Subcutaneous abdominal adipose tissue (tissue), 5 donors: ENCODE measurements around the gene C19orf81.

Source experiments
- H3K27ac ChIP-seq: one replicate; pipeline ENCODE4 v1.7.0; 2013; ENCODE audit warnings: low read depth, mild to moderate bottlenecking, inconsistent platforms, low read length, moderate library complexity
- H3K27me3 ChIP-seq, 5 donors: one replicate each; pipeline ENCODE4 v1.7.0; 2013; ENCODE audit warnings: low read length in 5 of 5, inconsistent platforms in 1 of 5; ENCODE audit not compliant: control insufficient read depth in 5 of 5, insufficient read depth in 4 of 5
- H3K36me3 ChIP-seq, 5 donors: one replicate each; pipeline ENCODE4 v1.7.0; 2013; ENCODE audit warnings: low read length in 5 of 5; ENCODE audit not compliant: control insufficient read depth in 5 of 5, insufficient read depth in 5 of 5
- H3K4me1 ChIP-seq, 5 donors: one replicate each; pipeline ENCODE4 v1.7.0; 2013; ENCODE audit warnings: low read length in 5 of 5, mild to moderate bottlenecking in 3 of 5, moderate library complexity in 1 of 5; ENCODE audit not compliant: control insufficient read depth in 5 of 5, insufficient read depth in 5 of 5
- H3K4me3 ChIP-seq, 5 donors: one replicate each; pipeline ENCODE4 v1.7.0; 2013; ENCODE audit warnings: low read length in 5 of 5, low read depth in 1 of 5
- H3K9ac ChIP-seq, 5 donors: one replicate each; pipeline ENCODE4 v1.7.0; 2013; ENCODE audit warnings: low read length in 5 of 5, mild to moderate bottlenecking in 4 of 5, moderate library complexity in 3 of 5
- H3K9me3 ChIP-seq, 5 donors: one replicate each; pipeline ENCODE4 v1.7.0; 2013; ENCODE audit warnings: low read length in 5 of 5; ENCODE audit not compliant: control insufficient read depth in 5 of 5
- donor health status: healthy.
- donor health status: healthy.
- donor health status: healthy.
- donor health status: healthy.
- donor health status: healthy.

C19orf81 gene

GRCh38 chr19:50657222-50657669 lies 8.0 kb downstream of the C19orf81 start:
- Histone ChIP-seq H3K9me3 (peaks cover 0 to 14% (median 10%) of the 10 kb centered on the region in 5 donors), H3K36me3 (no peaks in the 10 kb centered on the region), H3K4me1 (peaks cover 0 to 16% (median 10%) of the 10 kb centered on the region in 5 donors), H3K27ac (no peak overlapping the region), H3K4me3 (no peak overlapping the region), H3K9ac (no peak overlapping the region), H3K27me3 (peaks cover 34 to 58% (median 42%) of the 10 kb centered on the region in 5 donors)

- H3K36me3 ChIP-seq: no peaks in the 10 kb centered on the region
- peaks cover 35 to 53% (median 39%) of the 10 kb centered on the region in 5 donors for H3K27me3 ChIP-seq
- peaks cover 0 to 16% (median 10%) of the 10 kb centered on the region in 5 donors for H3K4me1 ChIP-seq
- peaks cover 0 to 14% (median 10%) of the 10 kb centered on the region in 5 donors for H3K9me3 ChIP-seq
- H3K9ac ChIP-seq: no peak overlapping the region
- no peak overlapping the region for H3K27ac ChIP-seq
- H3K4me3 ChIP-seq: peak overlapping the region in 4 of 5 donors; percentile 47 to 63 (median 54)
Measured at GRCh38 chr19:50657712-50658440, 8.6 kb downstream of the C19orf81 start.

GRCh38 chr19:50658441-50659317 lies 9.4 kb downstream of the C19orf81 start:
- no peak overlapping the region for H3K9ac ChIP-seq
- H3K4me1 ChIP-seq: peaks cover 0 to 16% (median 10%) of the 10 kb centered on the region in 5 donors
- peaks cover 35 to 49% (median 39%) of the 10 kb centered on the region in 5 donors for H3K27me3 ChIP-seq
- H3K27ac ChIP-seq: no peak overlapping the region
- no peaks in the 10 kb centered on the region for H3K36me3 ChIP-seq
- H3K9me3 ChIP-seq: peaks cover 0 to 14% (median 10%) of the 10 kb centered on the region in 5 donors
- peak overlapping the region; percentile 39 to 63 (median 49) for H3K4me3 ChIP-seq

- H3K9ac ChIP-seq: no peak overlapping the region
- peaks cover 0 to 13% (median 10%) of the 10 kb centered on the region in 5 donors for H3K9me3 ChIP-seq
- H3K27me3 ChIP-seq: peaks cover 35 to 47% (median 39%) of the 10 kb centered on the region in 5 donors
- H3K4me3 ChIP-seq: peak overlapping the region in 3 of 5 donors; percentile 29 to 63 (median 60)
- no peak overlapping the region for H3K27ac ChIP-seq
- no peaks in the 10 kb centered on the region for H3K36me3 ChIP-seq
- peaks cover 0 to 16% (median 10%) of the 10 kb centered on the region in 5 donors for H3K4me1 ChIP-seq
Measured at GRCh38 chr19:50659318-50660087, 10.3 kb downstream of the C19orf81 start.

- Histone ChIP-seq H3K27ac (no peak overlapping the region), H3K4me3 (no peak overlapping the region), H3K36me3 (no peaks in the 10 kb centered on the region), H3K9me3 (peaks cover 0 to 8% (median 6%) of the 10 kb centered on the region in 5 donors), H3K4me1 (peaks cover 0 to 16% (median 10%) of the 10 kb centered on the region in 5 donors), H3K9ac (no peak overlapping the region), H3K27me3 (peaks cover 31 to 51% (median 39%) of the 10 kb centered on the region in 5 donors)
Measured at GRCh38 chr19:50660088-50660366, 10.8 kb downstream of the C19orf81 start.

GRCh38 chr19:50661023-50661422 lies 11.8 kb downstream of the C19orf81 start:
- Histone ChIP-seq H3K9me3 (peaks cover 0 to 2% (median 0%) of the 10 kb centered on the region in 5 donors), H3K36me3 (no peaks in the 10 kb centered on the region), H3K27ac (no peak overlapping the region), H3K4me1 (peaks cover 0 to 16% (median 10%) of the 10 kb centered on the region in 5 donors), H3K9ac (no peak overlapping the region), H3K4me3 (no peak overlapping the region), H3K27me3 (peaks cover 27 to 50% (median 39%) of the 10 kb centered on the region in 5 donors)

GRCh38 chr19:50661766-50662650 lies 12.8 kb downstream of the C19orf81 start:
- H3K9ac ChIP-seq: no peak overlapping the region
- H3K27ac ChIP-seq: no peak overlapping the region
- no peaks in the 10 kb centered on the region for H3K36me3 ChIP-seq
- H3K4me1 ChIP-seq: peaks cover 0 to 16% (median 10%) of the 10 kb centered on the region in 5 donors
- H3K4me3 ChIP-seq: no peak overlapping the region
- H3K9me3 ChIP-seq: no peaks in the 10 kb centered on the region
- H3K27me3 ChIP-seq: peaks cover 33 to 52% (median 41%) of the 10 kb centered on the region in 5 donors

GRCh38 chr19:50662651-50663481 lies 13.6 kb downstream of the C19orf81 start:
- Histone ChIP-seq H3K36me3 (no peaks in the 10 kb centered on the region), H3K4me1 (peaks cover 0 to 14% (median 10%) of the 10 kb centered on the region in 5 donors), H3K27me3 (peaks cover 35 to 54% (median 39%) of the 10 kb centered on the region in 5 donors), H3K9ac (no peak overlapping the region), H3K9me3 (no peaks in the 10 kb centered on the region), H3K27ac (no peak overlapping the region), H3K4me3 (no peak overlapping the region)
